OCI-LY7 (cell line): ENCODE results near the gene CALHM5. TPM values are rescaled to one million over a fixed set of nuclear protein-coding genes. Genes with fewer than 3 reads are reported as not detected.

Source experiments
- BruUV-seq: library from RNA; stranded (reverse); fragments of 400-500 nt; replicated peaks from 2 replicates; lab custom pipeline; 2021; lab: Mats Ljungman, UMichigan
- CTCF ChIA-PET: fragments of 300-600 bp; sonication (Branson Sonifier 250); formaldehyde crosslinking; loops from one replicate; lab custom pipeline; 2022; ENCODE audit warnings: antibody characterized with exemption; ENCODE audit not compliant: unreplicated experiment; lab: Charles Lee
- POLR2A ChIA-PET: fragments of 300-600 bp; sonication (Branson Sonifier 250); formaldehyde crosslinking; loops from one replicate; lab custom pipeline; 2022; ENCODE audit warnings: antibody characterized with exemption; lab: Charles Lee
- DNase-seq: peaks from one replicate; pipeline ENCODE4 v3.0.0-alpha.2; 2015; ENCODE audit warnings: low spot score
- H2AFZ ChIP-seq: fragments of 200-600 bp; sonication (generic), shearing (Covaris generic); 2 replicates; pipeline ENCODE4 v1.6.1; 2014; ENCODE audit warnings: mild to moderate bottlenecking, antibody characterized with exemption, low read length, moderate library complexity
- H3K27ac ChIP-seq: fragments of 200-600 bp; sonication (generic); 2 replicates; pipeline ENCODE4 v1.5.1; 2014; ENCODE audit warnings: mixed run types, low read depth, mild to moderate bottlenecking, moderate library complexity, low read length, inconsistent platforms; ENCODE audit not compliant: poor library complexity, severe bottlenecking
- H3K36me3 ChIP-seq: fragments of 200-600 bp; sonication (generic); 2 replicates; pipeline ENCODE4 v1.6.1; 2014; ENCODE audit warnings: mild to moderate bottlenecking, antibody characterized with exemption, low read length, moderate library complexity, mixed read lengths; ENCODE audit not compliant: insufficient read depth
- H3K4me1 ChIP-seq: fragments of 200-600 bp; sonication (generic); 2 replicates; pipeline ENCODE4 v1.5.1; 2014; ENCODE audit warnings: mild to moderate bottlenecking, low read length; ENCODE audit not compliant: insufficient read depth, poor library complexity, severe bottlenecking
- H3K4me2 ChIP-seq: fragments of 200-600 bp; sonication (generic); 2 replicates; pipeline ENCODE4 v1.6.1; 2014; ENCODE audit warnings: mild to moderate bottlenecking, low read length
- H3K4me3 ChIP-seq: fragments of 200-600 bp; sonication (generic); 2 replicates; pipeline ENCODE4 v1.5.1; 2014; ENCODE audit warnings: mild to moderate bottlenecking, low read depth, low read length; ENCODE audit not compliant: poor library complexity, severe bottlenecking
- H3K79me2 ChIP-seq: fragments of 200-600 bp; sonication (generic); 2 replicates; pipeline ENCODE4 v1.6.1; 2016; ENCODE audit warnings: low read depth, mild to moderate bottlenecking, low read length, moderate library complexity, mixed read lengths; ENCODE audit not compliant: insufficient read depth
- H3K9me2 ChIP-seq: fragments of 200-600 bp; sonication (generic); 2 replicates; pipeline ENCODE4 v1.6.1; 2016; ENCODE audit warnings: mild to moderate bottlenecking, low read length, mixed read lengths; ENCODE audit not compliant: insufficient read depth
- H3K9me3 ChIP-seq: fragments of 200-600 bp; sonication (generic); 2 replicates; pipeline ENCODE4 v1.6.1; 2014; ENCODE audit warnings: mild to moderate bottlenecking, mixed run types, low read length, mixed read lengths
- H4K20me1 ChIP-seq: fragments of 200-600 bp; sonication (generic); 2 replicates; pipeline ENCODE4 v1.6.1; 2014; ENCODE audit warnings: mild to moderate bottlenecking, antibody characterized with exemption, low read length, moderate library complexity, mixed read lengths; ENCODE audit not compliant: insufficient read depth
- EZH2phosphoT487 ChIP-seq: fragments of 200-600 bp; sonication (generic); IDR thresholded peaks from 2 replicates; pipeline ENCODE4 v1.6.1; 2018; ENCODE audit warnings: low read depth, borderline replicate concordance, mild to moderate bottlenecking, mixed run types, antibody characterized with exemption, low read length, moderate library complexity, mixed read lengths
- intact Hi-C: fragments of 100-400 bp; cut with micrococcal nuclease; formaldehyde crosslinking; loops from one replicate; pipeline ENCODE4 v1.10.0; 2022; ENCODE audit not compliant: unreplicated experiment
- total RNA-seq, 2 experiments: library from RNA; depleted of rRNA in 1 of 2; stranded (reverse); fragments of >200 nt in 1 of 2; shearing (Covaris generic) in 1 of 2; gene quantifications; 2 replicates each; pipeline ENCODE4 v1.2.3, GENCODE V29; 2014 to 2022
- TF ChIP-seq, protein P1 (sequence below): fragments of 200-600 bp; sonication (generic); conservative IDR thresholded peaks from 2 replicates; pipeline ENCODE4 v1.5.1; 2014; ENCODE audit warnings: mild to moderate bottlenecking, antibody characterized with exemption, low read length, moderate library complexity, mixed read lengths

Gene CALHM5
- total RNA-seq, 2 experiments from 2014 or later = not detected

DNA sequence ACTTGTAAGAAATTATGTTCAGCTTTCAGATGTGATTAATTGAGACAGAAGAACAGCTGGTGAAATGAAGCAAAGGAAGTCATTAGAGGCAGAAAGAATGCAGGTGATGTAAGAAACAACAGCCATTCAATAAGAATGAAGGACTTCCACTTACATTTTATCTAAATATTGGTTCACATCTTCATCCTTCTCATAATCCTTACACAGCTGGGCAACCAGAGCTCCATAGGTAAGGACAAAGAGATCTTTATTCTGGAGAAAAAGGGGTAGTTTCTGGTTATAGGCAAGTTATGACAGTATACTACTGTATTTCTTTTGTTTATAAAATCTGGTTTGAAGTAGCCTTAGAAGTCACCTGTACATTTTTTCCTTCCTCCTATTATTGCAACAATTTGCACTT is 31.7 kb downstream of the CALHM5 start:
- TF ChIP-seq, protein P1, sequence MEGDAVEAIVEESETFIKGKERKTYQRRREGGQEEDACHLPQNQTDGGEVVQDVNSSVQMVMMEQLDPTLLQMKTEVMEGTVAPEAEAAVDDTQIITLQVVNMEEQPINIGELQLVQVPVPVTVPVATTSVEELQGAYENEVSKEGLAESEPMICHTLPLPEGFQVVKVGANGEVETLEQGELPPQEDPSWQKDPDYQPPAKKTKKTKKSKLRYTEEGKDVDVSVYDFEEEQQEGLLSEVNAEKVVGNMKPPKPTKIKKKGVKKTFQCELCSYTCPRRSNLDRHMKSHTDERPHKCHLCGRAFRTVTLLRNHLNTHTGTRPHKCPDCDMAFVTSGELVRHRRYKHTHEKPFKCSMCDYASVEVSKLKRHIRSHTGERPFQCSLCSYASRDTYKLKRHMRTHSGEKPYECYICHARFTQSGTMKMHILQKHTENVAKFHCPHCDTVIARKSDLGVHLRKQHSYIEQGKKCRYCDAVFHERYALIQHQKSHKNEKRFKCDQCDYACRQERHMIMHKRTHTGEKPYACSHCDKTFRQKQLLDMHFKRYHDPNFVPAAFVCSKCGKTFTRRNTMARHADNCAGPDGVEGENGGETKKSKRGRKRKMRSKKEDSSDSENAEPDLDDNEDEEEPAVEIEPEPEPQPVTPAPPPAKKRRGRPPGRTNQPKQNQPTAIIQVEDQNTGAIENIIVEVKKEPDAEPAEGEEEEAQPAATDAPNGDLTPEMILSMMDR = no peak
- TF ChIP-seq EZH2phosphoT487 = no peak
- intact Hi-C loops = no loop called here
- no TSS peak for BruUV-seq
- no peak for DNase-seq
- Histone ChIP-seq H3K9me2 (no peaks in the 10 kb centered on the region), H3K4me2 (no peak overlapping the region), H3K27ac (no peak overlapping the region), H4K20me1 (no peaks in the 10 kb centered on the region), H3K4me3 (no peak overlapping the region), H3K4me1 (no peaks in the 10 kb centered on the region), H2AFZ (no peak overlapping the region), H3K9me3 (no peaks in the 10 kb centered on the region), H3K79me2 (no peaks in the 10 kb centered on the region), H3K36me3 (no peaks in the 10 kb centered on the region)
- POLR2A ChIA-PET = interaction anchor here (0.6 to 1.7 kb wide), 2 partner anchors 203 to 262 kb away, joined by 4 to 8 read pairs; no protein-coding TSS in a partner anchor
- CTCF ChIA-PET = no interaction called here

- Histone ChIP-seq H3K9me2 (no peaks in the 10 kb centered on the region), H3K4me2 (no peak within 1 kb of the TSS), H3K4me3 (no peak within 1 kb of the TSS), H3K4me1 (no peaks in the 10 kb centered on the region), H3K9me3 (no peaks in the 10 kb centered on the region), H3K27ac (no peak within 1 kb of the TSS), H3K79me2 (no peaks in the 10 kb centered on the region), H4K20me1 (no peaks in the 10 kb centered on the region), H2AFZ (0 out of 2 replicates have a peak within 1 kb of the TSS, but pooled peaks have one; percentile 5), H3K36me3 (no peaks in the 10 kb centered on the region)
- TF ChIP-seq EZH2phosphoT487 = no peak
- TF ChIP-seq, protein P1 = no peak
- DNase-seq = no peak
- intact Hi-C loops = no loop called here
- no TSS peak for BruUV-seq
- ChIA-PET CTCF (no interaction called here), POLR2A (interaction anchor here (0.6 to 1.2 kb wide), 2 partner anchors 10 to 24 kb away, joined by 3 read pairs; no protein-coding TSS in a partner anchor)
Observed at GRCh38 chr6:116545651-116546050, 34.2 kb downstream of the CALHM5 start, which contains the start of gene TRAPPC3L. TSS of gene TRAPPC3L (minus strand) at chr6:116545684. CDS start at chr6:116545514, 170 bp downstream.

GRCh38 chr6:116547358-116547757 is 35.9 kb downstream of the CALHM5 start:
- ChIA-PET POLR2A (no interaction called here), CTCF (interaction anchor here (0.7 kb wide), 1 partner anchor 239 kb away, joined by 3 read pairs; no protein-coding TSS in a partner anchor)
- Histone ChIP-seq H3K9me2 (no peaks in the 10 kb centered on the region), H3K36me3 (no peaks in the 10 kb centered on the region), H3K4me1 (no peaks in the 10 kb centered on the region), H3K4me2 (no peak overlapping the region), H2AFZ (no peak overlapping the region), H4K20me1 (no peaks in the 10 kb centered on the region), H3K27ac (no peak overlapping the region), H3K79me2 (no peaks in the 10 kb centered on the region), H3K9me3 (no peaks in the 10 kb centered on the region), H3K4me3 (no peak overlapping the region)
- no TSS peak for BruUV-seq
- no peak for TF ChIP-seq EZH2phosphoT487
- TF ChIP-seq, protein P1 = no peak
- intact Hi-C loops = no loop called here
- DNase-seq = no peak
